Activated CD4-positive, alpha-beta memory T cell treated with anti-CD3 and anti-CD28 coated beads for 36 hours (primary cell): ENCODE results near the gene COP1. TPM values are rescaled to one million over a fixed set of nuclear protein-coding genes. Genes with fewer than 3 reads are reported as not detected.

ENCODE experiments used
- CTCF ChIA-PET: fragments of 350-600 bp; sonication (Branson Sonifier 250); formaldehyde crosslinking; loops from one replicate; lab custom pipeline; 2021; ENCODE audit warnings: antibody characterized with exemption, inconsistent platforms; lab: Charles Lee
- POLR2A ChIA-PET: fragments of 350-600 bp; sonication (Branson Sonifier 250); formaldehyde crosslinking; loops from one replicate; lab custom pipeline; 2021; ENCODE audit warnings: antibody characterized with exemption; lab: Charles Lee
- DNase-seq: peaks from one replicate; pipeline ENCODE4 v3.0.0-alpha.2; 2020
- H3K27ac Mint-ChIP-seq: one replicate; pipeline ENCODE4 v1.8.0; 2021; ENCODE audit warnings: mixed read lengths
- H3K27me3 Mint-ChIP-seq: one replicate; pipeline ENCODE4 v1.8.0; 2021; ENCODE audit warnings: mixed read lengths
- H3K36me3 Mint-ChIP-seq: one replicate; pipeline ENCODE4 v1.8.0; 2021; ENCODE audit warnings: mixed read lengths
- H3K4me1 Mint-ChIP-seq: one replicate; pipeline ENCODE4 v1.8.0; 2021; ENCODE audit warnings: low read depth, mixed read lengths
- H3K4me3 Mint-ChIP-seq: one replicate; pipeline ENCODE4 v1.8.0; 2021; ENCODE audit warnings: mild to moderate bottlenecking, mixed read lengths
- H3K9me3 Mint-ChIP-seq: one replicate; pipeline ENCODE4 v1.8.0; 2021; ENCODE audit warnings: mixed read lengths
- intact Hi-C: fragments of 100-400 bp; cut with micrococcal nuclease; formaldehyde crosslinking; loops from one replicate; pipeline ENCODE4 v1.15.1; 2023
- total RNA-seq, 2 experiments: library from RNA; stranded (reverse); gene quantifications; one replicate each; pipeline ENCODE4 v1.2.3, GENCODE V29; 2021

COP1 gene
- total RNA-seq, 2 experiments from 2014 or later, result 34.2 to 34.7 TPM

DNA sequence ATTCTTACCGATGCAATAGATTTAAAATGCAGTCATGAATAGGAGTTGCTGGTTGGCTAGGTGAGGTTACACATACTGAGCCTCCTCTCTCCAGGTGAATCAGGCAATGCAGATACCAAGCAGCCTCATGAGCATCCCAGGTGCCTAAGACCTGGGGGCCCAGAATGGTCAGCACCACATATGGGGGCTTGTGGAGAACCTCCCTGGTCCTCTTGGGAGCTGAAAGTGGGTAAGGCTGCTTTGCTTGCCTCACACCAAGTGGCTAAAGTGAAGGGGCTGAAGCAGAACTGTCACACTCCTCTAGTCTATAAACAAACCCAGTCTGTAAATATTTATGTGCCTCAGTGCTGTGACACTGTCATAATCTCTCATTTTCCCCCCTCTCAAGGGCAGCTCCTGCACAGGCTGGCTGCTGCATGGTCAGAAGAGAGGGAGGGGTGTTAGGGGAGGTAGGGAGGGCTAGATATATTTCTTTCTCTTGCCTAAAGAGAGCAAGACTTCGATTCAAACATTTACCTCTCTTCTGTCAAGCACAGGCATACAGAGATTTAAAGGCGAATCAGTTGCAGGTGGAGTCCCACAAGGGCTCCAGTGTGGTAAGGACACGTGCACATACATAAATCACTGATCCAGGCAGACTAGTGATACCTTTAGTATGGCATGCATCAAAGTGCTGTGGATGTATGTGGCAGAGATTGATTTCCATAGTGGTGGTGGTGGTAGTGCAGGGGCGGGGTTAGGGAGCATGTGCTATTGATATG, 305.8 kb downstream of the COP1 start:
- no peak for DNase-seq
- Mint-ChIP-seq H3K36me3 (no peaks in the 10 kb centered on the region), H3K9me3 (no peaks in the 10 kb centered on the region), H3K4me3 (no peak overlapping the region), H3K27me3 (no peaks in the 10 kb centered on the region), H3K4me1 (no peaks in the 10 kb centered on the region), H3K27ac (no peak overlapping the region)
- CTCF ChIA-PET, result no interaction called here
- POLR2A ChIA-PET, result no interaction called here
- intact Hi-C loops, result no loop called here

DNA sequence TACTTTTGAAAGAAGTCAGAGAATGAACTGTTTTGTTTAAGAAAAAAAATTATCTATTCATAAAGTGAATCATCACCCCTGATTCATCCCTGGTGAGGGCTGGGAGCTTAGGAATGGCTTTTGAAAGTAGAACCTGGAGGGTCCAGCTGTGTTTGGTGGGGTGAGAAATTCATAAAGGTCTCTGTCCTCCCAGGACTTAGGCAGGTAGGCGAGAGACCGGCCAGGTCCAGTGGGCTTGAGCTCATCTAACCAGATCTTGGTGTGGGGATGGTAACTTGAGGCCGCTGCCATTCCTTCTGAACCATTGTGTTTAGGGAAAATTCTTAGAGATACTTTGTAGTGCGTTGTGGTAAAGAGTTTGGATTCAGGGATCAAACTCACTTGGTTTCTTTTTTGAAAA, 306.9 kb downstream of the COP1 start:
- Mint-ChIP-seq H3K27me3 (no peaks in the 10 kb centered on the region), H3K9me3 (no peaks in the 10 kb centered on the region), H3K4me3 (no peak overlapping the region), H3K27ac (no peak overlapping the region), H3K4me1 (no peaks in the 10 kb centered on the region), H3K36me3 (peaks cover 4% of the 10 kb centered on the region)
- ChIA-PET POLR2A (no interaction called here), CTCF (no interaction called here)
- DNase-seq, result no peak
- intact Hi-C loops, result no loop called here

DNA sequence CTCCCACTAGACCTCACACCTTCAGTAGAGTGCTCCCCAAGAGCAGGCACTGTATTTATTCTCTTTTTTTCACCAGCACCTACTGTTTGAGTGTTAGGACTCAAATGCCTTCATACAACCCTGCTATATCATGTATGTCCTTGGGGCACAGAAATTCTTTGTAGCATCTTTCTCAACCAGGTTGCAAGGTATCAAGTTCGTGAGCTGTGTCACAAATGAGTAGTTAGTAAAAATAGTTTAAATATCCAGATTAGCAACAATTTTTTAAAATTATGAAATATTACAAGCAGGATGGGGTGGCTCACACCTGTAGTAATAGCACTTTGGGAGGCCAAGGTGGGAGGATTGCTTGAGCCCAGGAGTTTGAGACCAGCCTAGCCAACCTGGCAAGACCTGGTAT, 311.1 kb downstream of the COP1 start:
- H3K4me1 Mint-ChIP-seq, result no peaks in the 10 kb centered on the region
- no peak overlapping the region for H3K4me3 Mint-ChIP-seq
- no peaks in the 10 kb centered on the region for H3K27me3 Mint-ChIP-seq
- no peak for DNase-seq
- H3K36me3 Mint-ChIP-seq, result peaks cover 4% of the 10 kb centered on the region
- no peak overlapping the region for H3K27ac Mint-ChIP-seq
- ChIA-PET POLR2A (no interaction called here), CTCF (no interaction called here)
- no peaks in the 10 kb centered on the region for H3K9me3 Mint-ChIP-seq
- intact Hi-C loops, result no loop called here
